ENCODE results near the gene GABPB1.

GRCh38 chr15:50345298-50345697 lies 9.7 kb downstream of the GABPB1 start:
- TF ChIP-seq CTCF (IDR thresholded peaks at IDR 0.05), result no peak
- no peak for TF ChIP-seq POLR2A (IDR thresholded peaks at IDR 0.05)

All from testis (tissue), 2 donors.